ENCODE measurements around the gene ST3GAL3.

The ST3GAL3 gene, protein sequence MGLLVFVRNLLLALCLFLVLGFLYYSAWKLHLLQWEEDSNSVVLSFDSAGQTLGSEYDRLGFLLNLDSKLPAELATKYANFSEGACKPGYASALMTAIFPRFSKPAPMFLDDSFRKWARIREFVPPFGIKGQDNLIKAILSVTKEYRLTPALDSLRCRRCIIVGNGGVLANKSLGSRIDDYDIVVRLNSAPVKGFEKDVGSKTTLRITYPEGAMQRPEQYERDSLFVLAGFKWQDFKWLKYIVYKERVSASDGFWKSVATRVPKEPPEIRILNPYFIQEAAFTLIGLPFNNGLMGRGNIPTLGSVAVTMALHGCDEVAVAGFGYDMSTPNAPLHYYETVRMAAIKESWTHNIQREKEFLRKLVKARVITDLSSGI
- 0.59 to 4.4 (median 1.7) reads per million in 18 experiments for total RNA-seq

DNA sequence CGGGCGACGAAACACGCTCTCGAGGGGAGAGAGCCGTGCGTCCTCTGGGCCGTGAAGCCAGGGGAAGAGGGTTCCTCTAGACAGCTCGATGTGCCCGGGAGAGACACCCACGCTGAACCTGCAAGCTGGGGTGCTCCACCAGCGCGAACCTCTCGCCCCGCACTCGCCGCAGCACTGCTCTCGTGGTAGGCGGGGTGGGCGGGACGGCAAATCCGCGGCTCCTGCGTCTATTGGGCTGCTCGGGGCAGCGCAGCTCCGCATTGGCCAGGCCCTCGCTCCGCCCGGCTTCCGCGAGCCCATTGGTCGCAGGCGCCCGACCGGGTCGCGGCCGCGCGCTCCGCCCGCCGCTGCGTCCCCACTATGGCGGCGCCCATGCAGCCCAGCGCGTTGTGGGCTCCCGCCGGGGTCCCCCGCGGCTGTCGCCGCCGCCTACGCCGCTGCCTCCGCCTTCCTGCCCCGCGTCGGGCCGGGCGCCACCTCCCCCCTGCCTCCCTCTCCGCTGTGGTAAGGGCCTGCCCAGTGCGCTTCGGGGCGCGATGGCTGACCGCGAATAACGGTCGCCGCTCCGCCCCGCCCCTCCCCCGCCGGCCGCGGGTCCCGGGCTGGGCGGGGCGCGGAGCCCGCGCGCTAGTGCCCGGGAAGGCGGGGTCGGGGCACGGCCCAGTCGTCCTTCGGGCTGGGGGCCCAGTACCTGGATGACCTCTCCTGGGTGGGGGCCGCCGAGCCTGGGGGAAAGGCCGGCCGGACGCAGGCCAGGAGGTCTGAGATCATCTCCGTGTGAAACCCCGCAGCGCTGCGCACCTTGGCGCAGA, at the start of gene ST3GAL3:
Gene ST3GAL3, plus strand, starts transcription at position 347 of the 812 bp plus-strand sequence. CDS start 28,727 bp downstream, outside the sequence.
- DNase-seq: peak; percentile 92 to 96

DNA sequence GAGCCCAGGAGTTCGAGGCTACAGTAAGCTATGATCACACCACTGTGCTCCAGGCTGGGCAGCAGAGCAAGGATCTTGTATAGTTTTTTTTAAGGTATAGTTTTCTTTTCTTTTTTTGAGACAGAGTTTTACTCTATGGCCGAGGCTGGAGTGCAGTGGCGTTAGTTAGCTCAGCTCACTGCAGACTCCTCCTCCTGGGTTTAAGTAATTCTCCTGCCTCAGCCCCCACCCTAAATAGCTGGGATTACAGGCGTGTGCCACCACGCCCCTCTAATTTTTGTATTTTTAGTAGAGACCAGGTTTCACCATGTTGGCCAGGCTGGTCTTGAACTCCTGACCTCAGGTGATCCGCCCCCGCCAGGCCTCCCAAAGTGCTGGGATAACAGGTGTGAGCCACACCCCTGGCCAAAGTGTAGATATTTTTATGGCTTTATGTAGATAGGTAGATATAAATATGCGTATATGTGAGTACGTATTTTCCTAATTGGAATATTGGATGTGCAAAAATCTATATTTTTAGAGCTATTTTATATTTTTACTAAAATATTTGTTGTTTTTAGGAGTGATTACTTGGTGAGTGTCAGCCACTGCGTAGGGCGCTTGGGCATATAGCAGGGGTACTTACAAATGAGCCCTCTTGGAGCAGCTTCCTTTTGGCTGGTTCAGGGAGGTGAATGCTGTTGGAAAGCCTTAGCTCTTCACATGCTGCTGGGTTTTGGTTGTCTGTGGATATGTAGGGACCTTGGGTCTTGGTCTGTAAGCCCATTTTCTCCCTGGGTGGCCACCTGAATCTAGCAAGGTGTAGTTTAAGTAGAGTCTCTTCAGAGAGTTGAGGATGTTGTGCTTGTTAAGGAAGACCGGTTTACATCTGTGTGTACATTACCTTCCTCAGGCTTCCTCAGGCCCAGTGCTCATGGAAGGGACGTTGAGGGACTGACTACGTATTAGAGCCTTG, 47.8 kb upstream of the ST3GAL3 start:
- no peak for DNase-seq

DNA sequence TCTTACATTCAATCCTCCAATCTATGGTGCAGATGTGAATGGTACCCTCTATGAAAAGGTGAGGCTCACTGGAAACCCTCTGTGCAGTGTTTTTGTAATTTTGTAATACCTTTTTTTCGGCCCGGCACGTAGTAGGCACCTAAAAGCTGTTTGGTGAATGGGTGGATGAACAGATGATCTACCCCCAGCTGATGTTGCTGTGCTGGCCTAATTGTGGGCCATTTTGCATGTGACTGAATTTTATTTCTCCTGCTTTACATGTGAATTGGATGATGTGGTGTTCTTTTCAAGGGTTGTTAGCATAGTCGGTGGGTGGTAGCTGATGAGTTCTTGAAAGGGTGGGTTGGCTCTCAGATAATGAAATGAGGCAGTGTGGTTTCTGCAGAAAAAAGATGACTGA, 47.0 kb upstream of the ST3GAL3 start:
- DNase-seq: no peak

DNA sequence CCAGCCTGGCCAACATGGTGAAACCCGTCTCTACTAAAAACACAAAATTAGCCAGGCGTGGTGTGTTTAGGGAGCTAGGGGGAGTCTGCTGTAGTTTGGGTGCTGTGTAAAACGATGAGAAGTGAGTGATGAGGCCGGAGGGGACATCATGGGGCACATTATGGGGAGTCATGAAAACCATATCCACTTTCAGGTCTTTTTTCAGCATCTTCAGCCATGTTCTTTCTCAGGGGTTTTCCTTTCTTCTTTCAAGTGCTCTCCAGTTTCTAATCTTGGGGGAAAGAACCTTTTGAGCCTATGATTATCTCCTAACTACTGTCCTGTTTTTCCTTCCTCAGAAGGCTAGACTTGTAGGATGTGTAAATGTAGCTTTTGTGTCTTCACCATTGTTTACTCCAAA, 43.0 kb upstream of the ST3GAL3 start:
- DNase-seq: no peak

DNA sequence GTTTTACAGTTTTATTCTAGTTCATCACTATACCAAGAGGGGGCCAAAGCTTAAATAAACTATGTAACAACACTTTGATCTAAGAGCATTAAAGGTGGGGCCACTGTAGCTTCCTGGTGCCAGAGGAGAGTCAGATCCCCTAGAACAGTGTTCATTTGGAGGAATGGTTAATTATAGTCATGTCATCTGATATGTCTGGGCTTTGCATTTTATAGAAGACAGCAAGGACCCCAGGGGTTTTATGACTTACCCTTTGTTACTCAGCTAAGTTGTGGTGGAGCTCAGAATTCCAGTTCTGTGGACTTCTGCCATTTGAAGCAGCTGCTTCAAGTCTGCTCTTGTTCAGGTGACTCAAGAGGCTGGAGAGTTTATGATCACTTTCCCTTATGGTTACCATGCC, 40.7 kb upstream of the ST3GAL3 start:
- no peak for DNase-seq

DNA sequence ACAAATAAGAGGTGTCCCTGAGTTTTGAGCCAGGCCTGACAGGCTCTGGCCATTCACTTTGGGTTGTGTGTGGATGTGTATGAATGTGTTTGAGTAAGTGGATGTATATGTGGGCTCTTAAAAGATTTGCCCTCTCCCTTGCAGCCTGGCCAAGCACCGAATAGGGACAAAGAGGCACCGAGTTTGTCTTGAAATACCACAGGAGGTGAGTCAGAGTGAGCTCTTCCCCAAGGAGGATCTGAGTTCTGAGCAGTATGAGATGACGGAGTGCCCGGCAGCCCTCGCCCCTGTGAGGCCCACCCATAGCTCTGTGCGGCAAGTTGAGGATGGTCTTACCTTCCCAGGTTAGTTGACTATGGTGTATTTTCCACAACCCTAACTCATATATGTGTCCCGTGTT, 38.4 kb upstream of the ST3GAL3 start:
- DNase-seq: no peak

DNA sequence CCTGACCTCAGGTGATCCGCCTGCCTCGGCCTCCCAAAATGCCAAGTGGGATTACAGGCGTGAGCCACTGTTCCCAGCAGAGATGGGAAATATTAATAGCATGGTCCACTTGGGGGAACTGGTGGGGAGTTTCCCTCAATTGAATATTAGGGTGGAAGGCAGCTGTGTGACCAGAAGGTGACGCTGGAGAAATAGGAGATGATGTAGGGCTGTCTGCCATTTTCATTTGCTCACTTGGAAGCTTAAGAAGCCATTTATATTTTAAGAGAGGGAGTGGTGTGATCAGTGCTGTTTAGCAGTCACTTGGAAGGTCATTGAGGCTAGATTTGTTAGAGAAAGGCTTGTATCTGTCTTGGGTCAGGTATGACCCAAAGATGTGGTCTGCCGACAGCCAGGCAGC, 37.5 kb upstream of the ST3GAL3 start:
- no peak for DNase-seq

DNA sequence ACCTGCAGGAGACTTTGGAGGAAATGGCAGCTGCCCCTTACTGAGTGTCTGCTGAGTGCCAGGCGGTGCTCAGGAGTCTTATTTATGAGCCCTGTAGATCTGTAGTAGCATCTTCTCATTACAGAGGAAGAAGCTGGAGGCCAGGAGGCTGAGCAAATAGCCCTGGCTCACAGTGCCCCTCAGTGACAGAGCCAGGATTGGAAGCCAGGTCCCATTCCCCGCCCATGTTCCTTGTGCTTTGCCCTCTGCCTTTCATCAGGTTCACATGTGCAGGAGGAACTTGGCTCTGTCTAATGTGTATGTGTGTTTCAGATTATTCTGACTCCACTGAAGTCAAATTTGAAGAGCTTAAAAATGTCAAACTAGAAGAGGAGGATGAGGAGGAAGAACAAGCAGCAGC, 36.1 kb upstream of the ST3GAL3 start:
- no peak for DNase-seq

DNA sequence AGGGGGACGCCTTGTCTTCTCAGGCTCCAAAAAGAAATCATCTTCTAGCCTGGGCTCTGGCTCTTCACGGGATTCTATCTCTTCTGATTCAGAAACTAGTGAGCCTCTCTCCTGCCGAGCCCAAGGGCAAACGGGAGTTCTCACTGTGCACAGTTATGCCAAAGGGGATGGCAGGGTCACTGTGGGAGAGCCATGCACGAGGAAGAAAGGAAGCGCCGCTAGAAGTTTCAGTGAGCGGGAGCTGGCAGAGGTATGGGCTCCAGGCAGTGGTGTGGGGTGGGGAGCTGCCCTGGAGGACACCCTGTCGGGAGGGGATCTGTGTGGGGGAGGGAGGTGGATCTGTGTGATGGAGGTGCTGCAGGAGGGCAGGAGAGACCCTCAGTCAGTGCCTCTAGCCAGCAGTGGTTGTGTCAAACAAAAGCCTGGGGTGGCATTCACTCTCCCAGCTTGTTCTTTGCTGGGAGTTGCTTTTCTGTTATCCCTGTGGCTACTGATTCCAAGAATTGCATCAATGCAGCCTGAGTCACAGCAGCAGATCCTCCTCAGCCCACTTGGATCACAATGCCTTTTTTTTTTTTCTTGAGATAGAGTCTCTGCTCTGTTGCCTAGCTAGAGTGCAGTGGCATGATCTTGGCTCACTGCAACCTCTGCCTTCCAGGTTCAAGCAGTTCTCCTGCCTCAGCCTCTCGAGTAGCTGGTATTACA, 35.6 kb upstream of the ST3GAL3 start:
- no peak for DNase-seq

DNA sequence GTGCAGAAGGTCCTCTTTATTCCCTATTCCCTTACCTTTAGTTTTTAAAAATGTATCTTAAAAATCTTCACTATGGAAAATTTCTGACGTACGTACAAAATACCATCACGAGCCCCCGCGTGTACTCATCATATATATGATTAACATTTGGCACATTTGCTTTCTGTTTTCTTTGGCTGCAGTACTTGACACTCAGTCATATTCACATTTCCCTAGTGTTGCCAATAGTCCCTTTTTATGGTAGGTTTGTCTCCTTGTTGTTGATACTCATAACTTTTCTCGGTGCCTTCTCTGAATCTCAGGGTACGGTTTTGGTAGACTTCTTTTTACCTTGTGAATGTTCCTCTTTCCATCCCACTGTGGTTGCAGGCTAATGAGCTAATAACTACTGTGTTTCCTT, 34.1 kb upstream of the ST3GAL3 start:
- DNase-seq: no peak

DNA sequence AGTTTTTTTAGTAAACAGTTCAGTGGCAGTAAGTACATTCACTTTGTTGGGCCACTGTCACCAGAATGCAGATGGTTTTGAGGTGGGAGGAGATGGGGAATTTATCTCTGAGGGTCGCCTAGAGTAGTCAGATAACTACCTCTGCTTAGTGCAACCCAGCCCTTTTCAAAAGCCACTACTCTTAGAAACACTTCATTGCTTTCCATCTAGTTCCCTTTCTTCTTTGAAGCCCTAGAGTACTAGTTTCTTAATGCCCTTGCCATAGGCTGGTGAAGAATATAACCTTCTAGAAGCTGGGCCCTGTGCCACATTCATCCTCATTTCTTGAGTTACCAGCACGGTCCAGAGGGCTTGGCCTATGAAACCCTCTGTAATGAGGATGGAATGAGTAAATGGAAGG, 28.4 kb upstream of the ST3GAL3 start:
- DNase-seq: no peak

DNA sequence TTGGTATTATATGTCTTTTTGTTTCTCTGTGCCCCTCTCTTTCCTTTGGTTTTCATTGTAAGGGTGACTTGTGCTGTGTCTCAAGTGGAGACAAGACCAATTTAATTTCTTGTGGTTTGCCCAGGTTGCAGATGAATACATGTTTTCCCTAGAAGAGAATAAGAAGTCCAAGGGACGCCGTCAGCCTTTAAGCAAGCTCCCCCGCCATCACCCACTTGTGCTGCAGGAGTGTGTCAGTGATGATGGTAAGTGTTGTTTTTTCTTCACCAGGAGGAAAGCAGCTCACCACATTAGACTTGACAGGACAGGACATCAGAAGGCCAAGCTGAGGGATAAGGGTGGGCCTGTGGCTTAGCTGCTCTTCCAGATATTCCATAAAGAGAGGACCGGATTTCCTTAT, 23.8 kb upstream of the ST3GAL3 start:
- DNase-seq: no peak

DNA sequence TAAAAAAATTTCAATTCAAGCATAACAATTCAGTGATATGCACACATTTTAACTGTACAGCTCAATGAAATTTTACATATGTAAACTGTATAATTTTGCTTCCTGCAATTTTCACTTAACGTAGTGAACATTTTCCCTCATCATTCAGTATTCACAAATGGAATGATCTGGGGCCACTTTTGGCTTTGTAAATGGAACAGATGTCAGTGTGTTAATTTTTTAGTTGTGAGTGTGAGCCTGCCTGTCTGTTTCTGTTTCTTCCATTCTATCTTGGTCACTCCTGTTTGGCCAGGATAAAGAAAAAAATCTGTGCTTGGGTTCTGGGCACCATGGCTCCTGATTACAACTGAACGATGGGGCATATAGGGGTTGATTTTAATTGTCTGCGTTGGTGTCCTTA, 20.5 kb upstream of the ST3GAL3 start:
- no peak for DNase-seq

DNA sequence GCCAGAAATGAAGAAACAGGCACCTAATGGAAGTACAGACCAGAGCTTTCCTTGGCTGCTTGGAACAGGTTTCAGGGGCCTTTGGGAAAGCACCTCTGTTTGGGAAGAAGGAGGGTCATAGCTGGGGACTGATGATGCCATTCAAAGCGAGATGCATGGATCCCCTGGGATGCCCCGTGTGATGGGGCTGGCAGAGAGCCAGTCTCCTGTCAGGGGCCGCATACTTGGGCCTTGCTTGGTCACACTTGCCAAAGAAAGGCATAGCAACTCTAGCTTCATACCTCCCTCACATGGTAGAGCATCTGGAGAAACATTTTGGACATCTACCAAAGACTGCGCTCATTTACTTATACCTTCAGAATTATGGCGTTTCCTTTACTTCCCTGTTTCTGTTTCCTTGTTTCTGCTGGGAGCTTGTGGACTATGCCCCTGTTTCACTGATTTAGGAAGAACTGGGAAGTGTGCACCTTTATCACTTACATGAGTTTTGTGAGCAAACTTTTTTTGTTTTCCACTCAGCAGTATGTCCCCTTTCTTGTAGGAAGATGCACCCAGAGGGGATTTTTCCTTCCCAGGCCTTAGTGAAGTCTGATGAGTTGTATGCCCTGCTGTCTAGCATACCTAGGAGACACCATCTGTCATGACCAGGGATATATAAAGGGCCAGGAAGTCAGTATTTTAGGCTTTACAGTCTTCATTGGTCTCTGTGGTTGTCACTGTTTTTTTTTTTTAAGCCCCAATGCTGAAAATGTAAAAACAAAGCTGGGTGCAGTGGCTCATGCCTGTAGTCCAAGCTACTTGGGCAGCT, 19.8 kb upstream of the ST3GAL3 start:
- no peak for DNase-seq

DNA sequence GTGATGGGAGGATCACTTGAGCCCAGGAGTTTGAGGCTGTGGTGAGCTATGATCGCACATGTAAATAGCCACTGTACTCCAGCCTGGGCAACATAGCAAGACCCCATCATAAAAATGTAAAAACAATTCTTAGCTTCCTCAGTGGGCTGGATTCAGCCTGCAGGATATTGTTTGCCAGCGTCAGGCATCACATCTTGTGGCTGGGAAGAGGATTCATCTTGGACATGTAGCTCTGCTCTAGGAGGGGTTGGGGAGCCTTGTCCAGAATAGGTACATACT, 19.3 kb upstream of the ST3GAL3 start:
- DNase-seq: no peak

DNA sequence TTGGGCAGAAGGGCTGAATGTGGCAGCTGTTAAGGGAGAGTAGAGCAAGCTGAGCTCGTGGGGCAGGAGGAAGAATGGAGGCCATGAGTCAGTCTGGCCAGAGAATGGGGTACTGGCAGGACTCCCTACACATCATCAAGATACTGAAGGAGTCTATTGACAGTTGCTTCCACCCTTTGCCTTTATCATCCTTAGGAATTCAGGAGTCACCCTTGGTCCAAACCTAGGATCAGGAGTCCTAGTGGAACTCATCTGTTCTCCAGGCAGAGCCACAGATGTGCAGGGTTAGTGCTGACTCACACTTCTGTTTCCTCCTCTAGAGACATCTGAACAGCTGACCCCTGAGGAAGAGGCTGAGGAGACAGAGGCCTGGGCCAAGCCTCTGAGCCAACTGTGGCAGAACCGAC, 18.7 kb upstream of the ST3GAL3 start:
- peak in 1 of 2 donors; percentile 30 for DNase-seq

DNA sequence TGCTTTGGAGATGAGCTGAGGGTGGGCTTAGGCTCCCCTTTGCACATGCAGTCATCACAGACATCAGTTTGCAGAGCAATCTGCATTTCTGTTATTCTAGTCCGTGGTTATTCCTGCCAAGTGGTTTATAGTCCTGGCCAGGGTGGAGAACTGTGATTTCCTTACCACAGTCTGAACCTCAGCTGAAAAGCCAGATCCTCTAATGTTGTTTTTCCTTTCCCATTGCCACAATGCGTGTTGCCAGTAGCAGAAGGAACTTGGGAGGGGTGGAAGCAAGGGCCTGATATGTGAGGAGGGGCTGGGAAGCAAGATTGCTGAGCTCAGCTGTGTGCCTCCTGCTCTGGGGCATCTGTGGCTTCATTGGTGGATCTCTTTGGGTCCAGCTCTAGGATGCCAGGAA, 18.0 kb upstream of the ST3GAL3 start:
- DNase-seq: no peak

DNA sequence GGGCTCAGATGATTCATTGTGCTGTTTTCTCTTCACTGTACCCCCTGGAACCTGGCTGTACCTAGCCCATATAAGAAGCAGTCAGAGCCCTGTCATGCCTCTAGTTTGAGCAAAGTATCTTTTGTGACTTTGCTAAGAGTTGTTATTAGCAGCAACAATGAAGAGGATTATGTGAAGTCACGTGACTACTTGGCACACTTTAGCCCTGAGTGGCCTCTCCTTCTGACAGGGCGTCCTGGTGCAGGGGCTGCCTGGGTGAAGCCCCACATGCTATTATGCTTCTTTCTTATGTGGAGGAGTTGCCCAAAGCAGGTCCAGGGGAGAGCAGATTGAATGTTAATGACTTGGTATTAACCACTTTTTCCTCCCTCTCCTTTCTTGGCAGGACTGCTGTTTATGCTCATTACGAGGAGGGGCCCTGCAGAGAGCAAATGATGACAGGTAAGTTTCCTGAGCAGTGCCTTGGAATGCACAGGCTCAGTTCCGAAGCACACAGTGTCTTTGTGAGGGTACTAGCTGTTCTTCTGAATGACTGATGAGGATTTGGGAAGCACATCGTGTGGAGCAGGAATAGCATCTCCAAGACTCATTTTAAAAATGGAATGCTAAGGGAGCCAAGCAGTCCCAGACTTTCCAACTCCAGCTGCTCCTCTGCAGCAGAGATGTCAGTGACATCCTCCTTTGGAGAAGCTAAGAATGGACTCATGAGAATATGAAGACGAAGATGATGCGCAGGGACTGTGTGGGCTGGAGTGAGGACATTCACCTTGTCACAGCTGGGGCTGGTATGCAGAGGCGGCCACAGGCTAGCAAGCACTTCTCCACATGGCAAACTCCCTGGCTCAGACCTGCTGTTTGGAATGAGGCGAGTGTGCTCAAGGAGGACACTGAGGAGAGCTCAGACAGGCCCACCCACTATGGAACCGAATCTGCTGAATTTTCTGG, 15.2 kb upstream of the ST3GAL3 start:
- no peak for DNase-seq

DNA sequence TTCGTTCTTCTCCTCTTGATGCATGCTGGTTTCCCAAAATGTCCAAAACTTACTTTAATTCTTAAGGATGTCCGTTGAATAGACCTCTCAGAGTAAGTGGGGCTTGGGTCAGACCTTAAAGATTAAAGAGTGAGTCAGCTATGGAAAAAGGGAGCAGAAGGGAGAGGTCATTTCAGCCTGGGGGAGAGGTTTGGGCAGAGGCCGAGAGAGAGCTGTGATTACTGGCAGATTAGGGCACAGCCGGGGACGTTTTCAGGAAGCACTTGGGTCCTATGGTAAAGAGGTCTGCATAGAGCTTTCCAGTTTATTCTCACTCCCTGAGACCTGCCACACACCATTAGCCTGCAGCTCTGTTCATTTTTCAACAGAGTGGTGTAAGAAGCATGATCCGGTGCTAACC, 14.0 kb upstream of the ST3GAL3 start:
- no peak for DNase-seq

DNA sequence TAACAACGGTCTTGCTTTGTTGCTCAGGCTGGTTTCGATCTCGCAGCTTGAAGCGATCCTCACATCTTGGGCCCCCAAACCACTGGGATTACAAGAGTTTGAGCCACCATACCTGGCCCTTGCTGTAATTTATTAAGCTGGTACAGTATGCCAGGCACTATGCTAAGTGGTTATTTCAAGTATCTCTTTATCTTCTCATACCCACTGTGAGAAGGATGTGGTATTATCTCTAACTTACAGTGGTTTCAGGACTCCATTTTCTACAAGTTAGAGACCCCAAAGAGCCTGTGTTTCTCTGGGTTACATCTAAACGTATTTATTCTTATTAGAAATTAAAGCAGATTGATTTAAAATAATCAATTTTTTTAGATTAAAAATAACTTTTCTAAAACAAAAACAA, 8.1 kb upstream of the ST3GAL3 start:
- no peak for DNase-seq

Data from inflammatory macrophage (primary cell).